Heart left ventricle (tissue), 13 donors: Measurements from ENCODE around the gene ITGAV.

Experiments used
- CTCF ChIP-seq, 12 donors: fragments of 200-600 bp; sonication (generic) in 4 of 12; IDR thresholded peaks; one replicate each; pipeline versions ENCODE4 v1.5.0 to v1.8.0; 2018 to 2022; ENCODE audit warnings: antibody characterized with exemption in 12 of 12, mild to moderate bottlenecking in 5 of 12
- POLR2A ChIP-seq, 2 donors: fragments of 450-650 bp; IDR thresholded peaks; one replicate each; pipeline ENCODE4 v1.6.1; 2017; ENCODE audit warnings: antibody characterized with exemption in 2 of 2, mild to moderate bottlenecking in 2 of 2, moderate library complexity in 2 of 2
- donor health status: ischemic (EF 13 %, LVEDD 7.1; RV severe dilation, severe dysfunction).
- donor health status: DM: no; HTN: yes; CAD: no.
- donor health status: DM: no; HTN: no; CAD: no.
- donor health status: ischemic (EF 25% LVEDD 6.9; RV normal size, moderate dysfunction).
- donor health status: ischemic (EF 25% LVEDD 5.7; RV mildly dilated, moderate dysfunction).
- donor health status: ischemic (EF 35%, LVEDD 5.7; RV mildly dilated, moderate dysfunction).
- donor health status: nonischemic (EF 11% LVEDD 7.7; RV severe dilation, severe dysfunction).
- donor health status: DM: yes; HTN: yes; CAD: no.
- donor health status: PGD.
- donor health status: ischemic (EF 29% LVEDD 5.4; RV normal size, mild dysfunction).
- donor health status: nonischemic (EF 23%, LVEDD 6.1; RV moderate dilation, normal function).

GRCh38 chr2:186591506-186591890, 1.6 kb downstream of the ITGAV start:
- no peak for TF ChIP-seq CTCF (IDR thresholded peaks at IDR 0.05)
- TF ChIP-seq POLR2A (IDR thresholded peaks at IDR 0.05) = no peak
